Endothelial cell of umbilical vein (primary cell): ENCODE results near the gene SIGLEC15. TPM values are rescaled to one million over a fixed set of nuclear protein-coding genes. Genes with fewer than 3 reads are reported as not detected.

Source experiments
- BruUV-seq: library from RNA; stranded (reverse); fragments of 400-500 nt; replicated peaks from 2 replicates; lab custom pipeline; 2021; lab: Mats Ljungman, UMichigan
- CTCF ChIA-PET: fragments of 300-600, 350-600 bp; sonication (Branson Sonifier 250); formaldehyde crosslinking; loops from one replicate; lab custom pipeline; 2021; ENCODE audit warnings: antibody characterized with exemption, inconsistent platforms; lab: Charles Lee
- POLR2A ChIA-PET: fragments of 300-600, 350-600 bp; sonication (Branson Sonifier 250); formaldehyde crosslinking; loops from one replicate; lab custom pipeline; 2021; ENCODE audit warnings: antibody characterized with exemption, inconsistent platforms; lab: Charles Lee
- DNase-seq: peaks from one replicate; pipeline ENCODE4 v3.0.0-alpha.2; 2011; ENCODE audit warnings: low read depth, low spot score
- FAIRE-seq: peaks from 2 replicates; lab custom pipeline; 2011; peaks lifted over from hg19 to GRCh38; lab: Jason Lieb, UNC
- H2AFZ ChIP-seq: 2 replicates; pipeline ENCODE4 v1.6.0; 2012; ENCODE audit warnings: low read depth, low read length, control low read depth, inconsistent platforms
- H3K27ac ChIP-seq: 2 replicates; pipeline ENCODE4 v1.5.1; 2011; ENCODE audit warnings: low read depth, mild to moderate bottlenecking, control low read depth, low read length, moderate library complexity; ENCODE audit not compliant: insufficient read depth
- H3K27me3 ChIP-seq, 2 experiments: 2 replicates each; pipeline versions ENCODE4 v1.6.0 to v1.6.1; 2011; ENCODE audit warnings: low read length in 2 of 2, mixed read lengths in 1 of 2; ENCODE audit not compliant: control insufficient read depth in 2 of 2, insufficient read depth in 2 of 2
- H3K36me3 ChIP-seq, 2 experiments: 2 replicates in 1 of 2; 3 replicates in 1 of 2; pipeline ENCODE4 v1.5.1; 2011; ENCODE audit warnings: low read length in 2 of 2, mild to moderate bottlenecking in 1 of 2, moderate library complexity in 1 of 2; ENCODE audit not compliant: control insufficient read depth in 2 of 2, insufficient read depth in 2 of 2; ENCODE audit errors: extremely low read depth in 1 of 2
- H3K4me1 ChIP-seq: 3 replicates; pipeline ENCODE4 v1.5.1; 2011; ENCODE audit warnings: mild to moderate bottlenecking, low read length; ENCODE audit not compliant: control insufficient read depth, insufficient read depth; ENCODE audit errors: extremely low read depth
- H3K4me2 ChIP-seq: 2 replicates; pipeline ENCODE4 v1.6.1; 2011; ENCODE audit warnings: low read length, control low read depth, mixed read lengths; ENCODE audit not compliant: insufficient read depth
- H3K4me3 ChIP-seq, 3 experiments: fragments of 200-600 bp in 1 of 3; sonication (generic), shearing (Covaris generic) in 1 of 3; replicated peaks in 1 of 3; 2 replicates each; pipeline ENCODE4 v1.5.1; 2011 to 2016; ENCODE audit warnings: control low read depth in 3 of 3, low read length in 3 of 3, mild to moderate bottlenecking in 2 of 3, inconsistent platforms in 1 of 3, low read depth in 1 of 3, moderate library complexity in 1 of 3; ENCODE audit not compliant: insufficient read depth in 1 of 3
- H3K79me2 ChIP-seq: 2 replicates; pipeline ENCODE4 v1.6.0; 2012; ENCODE audit warnings: low read length, inconsistent platforms; ENCODE audit not compliant: control insufficient read depth, insufficient read depth
- H3K9ac ChIP-seq: replicated peaks from 2 replicates; pipeline ENCODE3; 2011; ENCODE audit warnings: low read length, control low read depth; ENCODE audit not compliant: insufficient read depth; ENCODE audit errors: extremely low read depth
- H3K9me1 ChIP-seq: replicated peaks from 3 replicates; pipeline ENCODE4 v1.6.0; 2011; ENCODE audit warnings: mild to moderate bottlenecking, low read length; ENCODE audit not compliant: control insufficient read depth, insufficient read depth; ENCODE audit errors: extremely low read depth
- H3K9me3 ChIP-seq: replicated peaks from 2 replicates; pipeline ENCODE4 v1.5.1; 2012; ENCODE audit warnings: low read length, inconsistent platforms; ENCODE audit not compliant: control insufficient read depth, insufficient read depth
- H4K20me1 ChIP-seq: replicated peaks from 2 replicates; pipeline ENCODE3; 2011; ENCODE audit warnings: mild to moderate bottlenecking, low read length; ENCODE audit not compliant: control insufficient read depth, insufficient read depth; ENCODE audit errors: extremely low read depth
- CTCF ChIP-seq, 2 donors: IDR thresholded peaks; 1 replicate in 1 of 2; 2 replicates in 1 of 2; pipeline ENCODE4 v1.5.1; 2011; ENCODE audit warnings: low read length in 2 of 2, mild to moderate bottlenecking in 2 of 2, moderate library complexity in 2 of 2, control low read depth in 1 of 2, inconsistent platforms in 1 of 2, low read depth in 1 of 2; ENCODE audit not compliant: insufficient read depth in 1 of 2; ENCODE audit errors: extremely low read depth in 1 of 2
- EZH2 ChIP-seq: IDR thresholded peaks from 2 replicates; pipeline ENCODE4 v1.6.1; 2012; ENCODE audit warnings: borderline replicate concordance, low read depth, mild to moderate bottlenecking, moderate library complexity, low read length, inconsistent platforms; ENCODE audit not compliant: severe bottlenecking
- FOS ChIP-seq: IDR thresholded peaks from 2 replicates; pipeline ENCODE4 v1.6.1; 2011; ENCODE audit warnings: mild to moderate bottlenecking, low read length, moderate library complexity, borderline replicate concordance; ENCODE audit not compliant: insufficient read depth
- GATA2 ChIP-seq: IDR thresholded peaks from 2 replicates; pipeline ENCODE4 v1.7.0; 2011; ENCODE audit warnings: low read depth, mild to moderate bottlenecking, moderate library complexity, mixed read lengths, low read length; ENCODE audit not compliant: insufficient read length, insufficient read depth
- JUN ChIP-seq: IDR thresholded peaks from 2 replicates; pipeline ENCODE4 v1.6.1; 2011; ENCODE audit warnings: borderline replicate concordance, low read depth; ENCODE audit not compliant: insufficient read length, insufficient read depth
- MAX ChIP-seq: IDR thresholded peaks from 2 replicates; pipeline ENCODE4 v1.6.1; 2011; ENCODE audit not compliant: insufficient read depth, insufficient read length
- MYC ChIP-seq: IDR thresholded peaks from one replicate; pipeline ENCODE4 v1.6.1; 2011; ENCODE audit warnings: mild to moderate bottlenecking, low read depth, low read length
- POLR2A ChIP-seq: IDR thresholded peaks from 2 replicates; pipeline ENCODE4 v1.6.1; 2012; ENCODE audit warnings: low read depth, mild to moderate bottlenecking, control low read depth, low read length
- POLR2AphosphoS5 ChIP-seq: IDR thresholded peaks from 2 replicates; pipeline ENCODE4 v1.6.1; 2012; ENCODE audit warnings: low read depth, mild to moderate bottlenecking, control low read depth, low read length, moderate library complexity; ENCODE audit not compliant: insufficient read depth
- dilution Hi-C: fragments of 300-500 bp; cut with MboI; formaldehyde crosslinking; loops from one replicate; pipeline ENCODE4 v1.15.0; 2019; ENCODE audit warnings: low sequenced_read_pairs; ENCODE audit not compliant: extremely low pct_ligation_motif_present
- intact Hi-C: fragments of 100-400 bp; cut with micrococcal nuclease; formaldehyde crosslinking; loops from one replicate; pipeline ENCODE4 v1.10.0; 2022
- polyA plus RNA-seq, 4 experiments: library from polyadenylated mRNA; depleted of rRNA in 3 of 4; stranded (reverse) in 3 of 4; unstranded in 1 of 4; fragments of >200 nt; gene quantifications; 2 replicates each; pipeline versions ENCODE4 v1.2.1 to v1.2.3, GENCODE V29; 2011 to 2012; ENCODE audit warnings: missing spikeins in 1 of 4
- total RNA-seq: library from RNA; stranded (reverse); gene quantifications from 2 replicates; pipeline ENCODE4 v1.2.3, GENCODE V29; 2021

The SIGLEC15 gene
- total and polyA plus RNA-seq, 2 donors (not counting 3 experiments of a cell fraction or from before 2014, with no cell fraction given) = not detected

DNA sequence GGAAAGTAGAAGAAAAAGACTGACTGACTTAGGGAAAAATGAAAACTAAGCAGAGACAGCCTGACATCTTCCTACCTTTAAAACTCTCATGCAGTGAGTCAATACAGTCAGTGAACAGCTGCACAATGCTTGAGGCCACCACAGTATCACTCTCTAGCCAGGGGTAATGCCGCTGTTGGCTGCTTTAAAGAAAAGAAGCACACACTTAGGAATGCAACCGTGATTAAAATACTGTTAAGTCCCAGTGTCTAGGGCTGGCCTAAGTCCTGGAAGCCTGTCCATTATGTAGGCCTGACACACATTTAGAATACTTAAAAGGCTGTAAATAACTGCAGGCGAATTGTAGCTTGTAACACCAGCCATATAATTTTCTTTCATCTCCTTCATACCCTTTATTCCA lies 50.7 kb downstream of the SIGLEC15 start:
- ChIA-PET CTCF (interaction anchor here (0.7 to 5.8 kb wide), 3 partner anchors 11 to 197 kb away, joined by 3 to 86 read pairs (median 3); no protein-coding TSS in a partner anchor), POLR2A (interaction anchor here (0.7 kb wide), 1 partner anchor 565 kb away, joined by 4 read pairs; no protein-coding TSS in a partner anchor)
- no peak overlapping the region for H3K4me3 ChIP-seq
- H2AFZ ChIP-seq = no peak overlapping the region
- intact Hi-C loops (no loop called here), dilution Hi-C loops (no loop called here)
- no peaks in the 10 kb centered on the region for H3K79me2 ChIP-seq
- H3K4me2 ChIP-seq = no peak overlapping the region
- no peaks in the 10 kb centered on the region for H4K20me1 ChIP-seq
- no peaks in the 10 kb centered on the region for H3K9me1 ChIP-seq
- no peaks in the 10 kb centered on the region for H3K27me3 ChIP-seq
- DNase-seq (no peak), FAIRE-seq (no peak)
- no peaks in the 10 kb centered on the region for H3K4me1 ChIP-seq
- H3K9ac ChIP-seq = no peak overlapping the region
- H3K36me3 ChIP-seq = peaks cover 3 to 8% of the 10 kb centered on the region in 2 experiments
- no TSS peak for BruUV-seq
- H3K27ac ChIP-seq = no peak overlapping the region
- TF ChIP-seq POLR2AphosphoS5 = no peak
- no peak for TF ChIP-seq FOS
- no peak for TF ChIP-seq EZH2
- TF ChIP-seq MAX = no peak
- no peak for TF ChIP-seq POLR2A
- H3K9me3 ChIP-seq = no peaks in the 10 kb centered on the region

DNA sequence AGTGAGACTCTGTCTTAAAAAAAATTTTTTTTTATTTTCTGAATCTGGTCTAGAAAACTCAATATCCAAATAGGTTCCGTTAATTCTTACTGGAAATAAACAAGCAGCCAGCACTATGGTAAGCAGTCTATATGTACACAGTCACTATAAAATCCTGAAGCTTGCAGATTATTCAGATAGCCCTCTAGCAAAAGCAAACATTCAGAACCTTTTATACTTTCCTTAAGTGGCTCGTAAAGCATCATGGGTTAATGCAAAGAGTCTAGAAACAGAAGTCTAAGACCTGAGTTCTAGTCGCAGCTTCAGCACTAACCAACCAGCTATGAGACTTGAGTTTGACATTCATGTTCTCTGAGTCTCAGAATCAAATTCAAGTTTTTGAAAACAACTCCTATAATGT lies 51.9 kb downstream of the SIGLEC15 start:
- Histone ChIP-seq H3K4me2 (no peak overlapping the region), H3K4me1 (no peaks in the 10 kb centered on the region), H3K9me3 (no peaks in the 10 kb centered on the region), H3K4me3 (no peak overlapping the region), H3K79me2 (no peaks in the 10 kb centered on the region), H3K36me3 (peaks cover 5 to 8% of the 10 kb centered on the region in 2 experiments), H3K9ac (no peak overlapping the region), H3K9me1 (no peaks in the 10 kb centered on the region), H3K27me3 (no peaks in the 10 kb centered on the region), H3K27ac (no peak overlapping the region), H2AFZ (no peak overlapping the region), H4K20me1 (no peaks in the 10 kb centered on the region)
- DNase-seq (no peak), FAIRE-seq (no peak)
- CTCF ChIA-PET = interaction anchor here (0.8 to 5.8 kb wide), 6 partner anchors 12 to 213 kb away, joined by 3 to 167 read pairs (median 20); partner anchors contain the start of gene SLC14A1
- POLR2A ChIA-PET = no interaction called here
- intact Hi-C loops (no loop called here), dilution Hi-C loops (no loop called here)
- no TSS peak for BruUV-seq
- TF ChIP-seq MAX (no peak), GATA2 (no peak), POLR2A (no peak), MYC (no peak), FOS (no peak), EZH2 (no peak), JUN (no peak), CTCF (IDR thresholded peaks at IDR 0.05; ENCODE audit: extremely low read depth in 1 of 2, insufficient read depth in 1 of 2, low read depth in 1 of 2, low read length in 2 of 2) (no peak), POLR2AphosphoS5 (no peak)
